NOMO-1 (cell line): ENCODE results near the gene CELSR1.
"Not testable (repeated sequence)": the region's sequence is repeated elsewhere in the genome, so short reads cannot be mapped to it uniquely, and the experiment has no call there.

Source experiments
- DNase-seq, 2 experiments: peaks; one replicate each; lab custom pipeline; 2025; ENCODE audit not compliant: unreplicated experiment in 2 of 2; lab: John Stamatoyannopoulos, UW

The CELSR1 gene

DNA sequence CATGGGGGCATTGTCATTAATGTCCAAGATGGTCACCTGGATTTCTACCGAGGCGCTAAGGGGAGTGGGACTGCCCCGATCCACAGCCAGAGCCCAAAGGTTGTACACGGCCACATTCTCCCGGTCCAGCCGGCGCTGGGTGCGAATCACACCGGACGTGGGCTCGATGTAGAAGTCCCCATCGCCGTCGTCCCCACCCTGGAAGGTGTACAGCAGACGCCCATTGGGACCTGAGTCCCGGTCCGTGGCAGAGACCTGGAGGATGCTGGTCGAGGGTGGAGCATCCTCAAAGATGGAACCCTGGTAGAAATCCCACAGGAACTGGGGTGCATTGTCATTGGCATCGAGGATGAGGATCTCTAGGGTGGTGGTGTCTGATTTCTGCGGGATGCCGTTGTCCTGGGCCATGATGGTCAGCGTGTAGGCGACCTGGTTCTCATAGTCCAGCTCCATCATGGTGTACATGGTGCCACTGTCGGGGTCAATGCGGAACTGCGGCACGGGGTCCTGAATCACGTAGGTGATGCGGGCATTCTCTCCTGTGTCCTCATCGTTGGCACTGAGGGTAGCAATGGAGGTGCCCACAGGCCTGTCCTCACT is 3.1 kb downstream of the CELSR1 start:
- DNase-seq: no peak

DNA sequence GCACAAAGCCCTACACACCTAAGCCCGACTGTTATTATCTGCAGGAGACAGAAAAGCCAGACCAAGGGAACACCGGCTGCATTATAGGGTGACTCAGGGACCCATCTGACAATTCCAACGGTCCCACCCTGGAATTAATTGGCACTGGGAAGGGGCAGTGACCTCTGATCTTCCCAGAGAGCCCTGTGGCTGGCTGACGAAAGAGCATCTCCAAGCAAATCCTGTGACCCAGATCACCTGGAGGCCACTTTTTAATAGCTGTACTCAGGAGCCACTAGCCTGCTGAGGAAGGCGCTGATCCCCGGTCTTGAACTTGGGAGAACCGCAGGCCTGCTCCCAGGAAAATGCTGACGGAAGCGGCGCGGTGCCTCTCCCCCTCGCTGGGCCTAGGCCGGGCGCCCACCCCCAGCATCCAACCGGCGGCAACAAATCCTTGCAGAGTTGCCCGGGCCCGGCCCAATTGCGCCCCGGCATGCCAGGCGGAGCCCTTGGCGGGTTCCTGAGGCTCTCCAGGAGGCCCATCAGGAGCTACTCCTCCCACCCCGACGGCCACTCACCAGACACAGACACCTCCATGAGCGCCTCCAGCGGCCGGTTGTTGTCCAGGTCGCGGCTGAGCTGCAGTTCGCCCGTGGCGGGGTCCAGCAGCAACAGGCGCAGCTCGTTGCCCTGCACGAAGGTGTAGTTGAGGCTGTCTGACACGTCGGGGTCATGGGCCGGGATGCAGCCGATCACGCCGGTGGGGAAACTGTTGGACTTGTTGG is 4.2 kb downstream of the CELSR1 start:
- no peak for DNase-seq

DNA sequence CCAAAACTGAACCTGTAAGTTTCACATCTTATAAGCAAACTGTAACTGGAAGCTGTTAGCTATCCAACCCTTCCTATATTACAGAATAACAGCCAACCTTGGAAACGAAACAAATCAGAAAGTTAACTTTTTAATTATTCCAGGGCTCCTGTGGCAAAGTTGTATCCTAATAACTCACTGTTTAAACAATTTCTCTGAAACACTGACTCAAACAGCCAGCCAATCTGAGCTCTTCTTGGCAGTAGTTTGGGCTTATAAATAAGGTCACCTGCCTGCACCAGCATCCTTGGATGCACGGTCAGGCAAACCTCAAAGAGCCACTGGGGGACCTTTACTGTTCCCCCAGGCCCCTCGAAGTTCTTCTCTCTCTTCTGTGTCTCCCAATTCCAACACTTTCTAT is 5.0 kb downstream of the CELSR1 start:
- DNase-seq: no peak

DNA sequence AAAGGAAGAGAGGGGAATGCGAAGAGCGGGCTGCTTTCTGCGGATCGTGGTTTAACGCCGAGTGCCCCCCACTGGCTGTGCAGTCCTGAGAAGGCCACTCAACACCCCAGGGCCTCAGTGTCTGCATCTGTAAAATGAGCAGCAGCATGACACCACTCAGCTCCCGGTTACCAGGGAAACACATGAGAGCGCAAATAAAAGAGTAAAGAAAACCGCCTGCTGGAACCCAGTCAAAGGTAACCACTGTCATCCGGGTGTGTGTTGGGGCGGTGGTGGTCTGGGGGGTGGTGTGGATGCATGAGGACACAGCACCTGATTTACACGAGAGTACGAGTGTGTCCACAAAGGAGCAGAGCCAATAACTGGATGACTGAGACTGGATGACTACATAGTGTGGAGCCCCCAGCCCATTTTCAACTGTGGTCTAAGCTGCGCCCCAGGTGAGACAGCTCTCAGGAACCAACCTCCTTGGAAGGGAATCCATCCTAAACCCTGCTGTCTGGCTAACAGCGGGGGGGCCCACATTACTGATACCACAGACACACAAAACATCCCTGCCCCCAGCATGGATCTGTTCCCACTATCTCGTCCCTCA is 5.7 kb downstream of the CELSR1 start:
- DNase-seq: no peak

DNA sequence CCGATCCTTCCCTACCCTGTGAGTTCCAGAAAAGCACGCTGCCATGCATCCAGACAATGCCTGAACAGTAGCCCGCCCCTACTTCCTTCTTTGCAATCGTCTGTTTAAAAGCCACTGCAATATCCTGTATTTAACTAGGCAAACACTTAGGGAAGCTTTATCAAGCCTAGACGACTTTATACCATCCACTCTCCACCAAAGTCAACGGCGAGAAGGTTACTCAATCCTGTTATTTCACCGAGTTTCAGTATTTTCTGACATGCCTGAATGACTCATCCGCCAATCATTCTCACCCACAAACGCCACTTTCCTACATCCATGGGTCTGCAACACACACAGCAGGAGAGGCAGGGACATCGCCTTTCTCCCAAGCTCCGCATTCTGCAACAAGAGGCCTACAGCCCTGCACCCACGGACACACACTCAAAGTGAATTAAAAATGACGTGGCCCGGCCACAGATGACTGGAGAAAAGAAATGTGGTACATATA is 9.3 kb downstream of the CELSR1 start:
- peak; percentile 92 to 99 for DNase-seq

DNA sequence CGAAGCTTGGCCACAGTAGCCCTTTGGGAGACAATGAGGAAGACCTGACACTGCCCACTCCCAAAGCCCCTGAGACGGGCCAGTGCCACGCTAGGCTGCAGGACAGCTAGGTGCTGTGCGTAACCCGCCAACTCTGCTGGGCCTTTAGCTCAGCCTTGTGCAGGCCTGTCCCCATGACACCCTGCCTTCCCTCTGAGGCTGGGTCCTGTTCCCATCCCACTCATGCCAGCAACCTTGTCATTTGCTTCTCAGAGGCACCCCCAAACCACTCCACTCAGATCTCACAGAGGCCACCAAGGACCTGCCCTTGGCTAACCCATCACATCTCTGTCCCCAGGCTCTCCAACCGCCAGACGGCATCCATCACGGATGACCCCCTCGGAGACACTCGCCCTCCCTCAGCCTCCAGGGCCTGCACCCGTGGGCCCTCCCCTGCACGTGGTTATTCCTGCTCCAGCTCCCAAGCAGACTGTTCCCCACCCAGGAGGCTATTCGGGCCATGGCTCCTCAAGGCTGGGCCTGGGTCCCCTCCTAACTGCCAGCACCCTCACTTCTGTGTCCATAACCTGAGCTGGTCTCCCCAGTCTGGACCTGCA is 11.1 kb downstream of the CELSR1 start:
- DNase-seq: no peak

DNA sequence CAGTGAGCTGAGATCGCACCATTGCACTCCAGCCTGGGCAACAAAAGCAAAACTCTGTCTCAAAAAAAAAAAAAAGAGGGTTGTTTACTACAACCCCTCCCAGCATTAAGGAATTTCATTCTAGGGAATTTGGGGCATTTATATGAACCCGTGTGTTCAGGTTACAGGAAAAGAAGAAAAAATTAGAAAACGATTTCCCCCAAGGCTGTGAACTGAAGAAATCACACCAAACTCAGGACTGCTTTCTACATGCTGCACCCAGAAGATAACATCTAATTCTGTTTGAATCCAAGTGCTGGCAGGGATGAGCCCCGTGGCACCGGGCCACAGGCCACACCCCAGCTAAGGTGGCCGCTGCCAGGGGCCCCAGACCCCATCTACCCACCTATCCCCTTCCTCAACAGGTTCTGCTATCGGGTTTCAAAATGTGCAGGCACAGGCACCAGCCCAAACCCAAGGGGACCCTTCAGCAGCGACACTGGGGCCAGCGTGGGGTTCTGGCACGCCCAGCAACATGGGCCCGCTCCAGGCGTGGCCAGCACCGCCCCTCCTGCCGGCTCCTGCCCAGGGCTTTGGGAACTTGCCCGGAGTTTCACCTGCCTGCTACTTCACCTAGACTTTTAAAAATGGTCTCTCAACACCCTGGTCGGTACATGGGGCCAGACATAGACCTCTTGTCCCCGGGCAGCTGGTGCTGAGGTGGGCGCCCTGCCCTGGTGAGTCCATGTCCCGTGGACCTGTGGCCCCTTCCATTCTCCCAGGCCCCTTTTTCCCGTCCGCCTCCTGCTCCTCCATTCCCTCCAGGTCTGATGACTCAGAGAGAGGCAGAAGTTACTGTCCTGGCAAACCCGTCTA is 11.8 kb downstream of the CELSR1 start:
- DNase-seq: no peak

DNA sequence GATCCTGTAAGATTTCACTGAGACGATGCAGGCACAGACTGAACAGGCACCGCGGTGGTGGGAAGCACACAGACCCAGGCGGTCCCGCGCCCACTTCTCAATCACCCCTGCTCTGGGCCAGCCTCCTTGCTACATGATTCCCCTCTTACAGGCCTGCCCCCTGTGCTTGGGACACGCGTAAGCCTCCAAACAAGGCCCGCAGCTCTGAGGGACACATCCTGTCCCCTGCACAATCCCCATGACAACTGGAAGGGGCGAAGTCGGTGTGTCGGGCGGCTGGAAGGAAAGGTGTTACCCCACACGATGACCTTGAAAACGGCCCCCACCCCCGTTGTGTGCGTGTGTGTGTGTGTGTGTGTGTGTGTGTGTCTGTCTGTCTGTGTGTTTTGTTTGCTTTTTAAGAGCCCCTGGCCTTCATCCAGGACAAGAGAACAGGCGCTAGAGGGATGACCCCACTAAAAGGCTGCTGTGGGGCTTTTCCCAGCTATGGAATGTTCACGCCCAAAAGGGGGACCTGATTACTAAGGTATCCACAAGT is 13.1 kb downstream of the CELSR1 start:
- no peak for DNase-seq

DNA sequence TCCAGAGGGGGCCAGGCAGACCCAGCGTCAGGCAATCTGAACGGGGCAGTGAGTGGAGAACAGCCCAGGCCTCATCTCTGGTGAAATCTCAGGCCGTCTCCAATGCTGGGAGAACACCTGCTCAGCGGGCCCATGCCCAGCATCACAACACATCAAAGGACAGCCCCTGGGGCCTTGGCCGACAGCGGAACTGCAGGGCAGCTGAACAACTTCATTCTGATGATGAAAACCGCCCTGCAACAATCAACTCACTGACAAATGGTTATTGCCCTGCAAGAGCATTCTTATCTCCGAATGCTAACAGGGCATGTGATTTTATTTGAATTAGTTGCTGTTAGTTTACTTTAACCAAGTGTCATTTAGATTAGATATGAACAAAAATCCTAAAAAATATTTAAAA is 14.6 kb downstream of the CELSR1 start:
- DNase-seq: no peak

DNA sequence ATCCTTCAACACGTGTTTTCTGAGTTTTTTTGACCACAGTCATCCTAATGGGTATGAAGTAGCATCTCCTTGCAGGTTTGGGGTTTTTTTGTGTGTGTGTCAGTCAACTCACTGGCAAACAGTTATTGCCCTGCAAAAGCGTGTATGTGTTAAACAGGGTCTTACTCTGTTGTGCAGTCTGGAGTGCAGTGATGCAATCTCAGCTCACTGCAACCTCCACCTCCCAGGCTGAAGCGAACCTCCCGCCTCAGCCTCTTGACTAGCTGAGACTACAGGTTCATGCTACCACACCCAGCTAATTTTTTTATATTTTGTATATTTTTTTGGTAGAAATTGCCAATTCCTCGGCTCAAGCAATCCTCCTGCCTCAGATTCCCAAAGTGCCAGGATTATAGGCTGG is 15.4 kb downstream of the CELSR1 start:
- DNase-seq: no peak

DNA sequence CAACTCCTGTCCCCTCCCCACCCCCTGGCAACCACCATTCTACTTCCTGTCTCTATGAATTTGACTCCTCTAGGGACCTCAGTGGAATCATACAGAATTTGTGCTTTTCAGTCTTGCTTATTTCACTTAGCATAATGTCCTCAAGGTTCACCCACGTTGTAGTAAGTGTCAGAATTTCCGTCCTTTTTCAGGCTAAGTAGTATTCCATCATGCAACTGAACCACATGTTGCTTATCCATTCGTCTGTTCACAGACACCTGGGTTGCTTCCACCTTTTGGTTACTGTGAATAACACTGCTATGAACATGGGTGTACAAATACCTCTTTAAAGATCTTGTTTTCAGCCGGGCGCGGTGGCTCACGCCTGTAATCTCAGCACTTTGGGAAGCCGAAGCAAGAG is 16.5 kb downstream of the CELSR1 start:
- DNase-seq: no peak

DNA sequence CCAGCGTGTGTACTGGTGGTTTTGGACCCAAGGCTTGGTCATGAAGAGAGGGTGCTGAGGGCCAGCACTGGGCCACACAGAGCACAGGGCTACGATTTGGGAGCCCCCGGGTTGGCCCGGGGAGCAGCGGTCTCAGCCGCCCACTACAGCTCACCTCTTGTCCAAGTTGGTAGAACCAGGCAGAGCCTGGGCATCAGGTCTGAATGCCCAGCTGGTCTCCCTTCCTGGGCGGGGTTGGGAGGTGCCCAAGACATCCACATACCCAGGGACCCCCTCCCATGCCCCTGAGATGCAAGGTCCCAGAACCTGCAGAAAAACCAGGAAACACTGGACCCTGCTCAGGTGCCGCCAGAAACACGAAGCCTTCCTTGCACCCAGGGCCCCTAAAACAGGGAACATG is 18.0 kb downstream of the CELSR1 start:
- DNase-seq: no peak

DNA sequence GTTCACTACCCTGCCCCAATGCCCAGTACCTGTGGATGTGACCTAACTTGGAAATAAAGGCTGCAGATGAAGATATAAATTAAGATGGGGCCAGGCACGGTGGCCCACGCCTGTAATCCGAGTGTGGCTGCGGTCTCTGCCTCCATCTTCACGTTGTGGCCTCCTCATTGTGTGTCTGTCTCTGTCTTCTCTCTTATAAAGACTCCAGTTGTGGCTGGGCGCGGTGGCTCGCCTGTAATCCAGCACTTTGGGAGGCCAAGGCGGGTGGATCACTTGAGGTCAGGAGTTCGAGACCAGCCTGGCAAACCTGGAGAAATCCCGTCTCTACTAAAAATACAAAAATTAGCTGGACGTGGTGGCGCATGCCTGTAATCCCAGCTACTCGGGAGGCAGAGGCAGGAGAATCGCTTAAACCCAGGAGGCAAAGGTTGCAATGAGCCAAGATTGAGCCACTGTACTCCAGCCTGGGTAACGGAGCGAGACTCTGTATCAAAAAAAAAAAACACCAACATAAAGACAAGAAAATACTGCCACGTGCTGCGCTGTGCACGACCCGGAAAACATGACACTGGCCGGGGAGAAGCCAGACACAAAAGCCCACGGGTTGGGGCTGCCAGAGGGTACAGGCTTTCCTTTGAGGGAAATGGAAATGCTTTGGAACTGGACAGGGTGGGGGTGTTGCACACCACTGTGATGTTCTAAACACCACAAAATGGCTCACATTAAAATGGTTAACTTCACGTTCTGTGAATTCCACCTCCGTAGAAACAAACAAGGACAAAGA is 18.7 kb downstream of the CELSR1 start:
- DNase-seq: no peak

DNA sequence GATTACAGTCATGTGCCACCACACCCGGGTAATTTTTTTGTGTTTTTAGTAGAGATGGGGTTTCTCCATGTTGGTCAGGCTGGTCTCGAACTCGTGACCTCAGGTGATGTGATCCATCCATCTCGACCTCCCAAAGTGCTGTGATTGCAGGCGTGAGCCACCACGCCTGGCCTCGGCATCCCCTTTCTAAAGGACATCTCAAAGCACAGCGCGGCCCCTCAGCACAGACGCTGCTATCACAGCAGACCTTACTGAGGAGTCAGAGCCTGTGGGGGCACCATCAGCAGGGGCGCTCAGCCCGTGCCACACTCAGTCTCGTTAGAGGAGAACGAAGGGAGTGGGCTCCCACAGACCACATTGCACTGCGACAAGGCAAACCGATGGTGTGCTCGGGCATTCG is 19.4 kb downstream of the CELSR1 start:
- no peak for DNase-seq

DNA sequence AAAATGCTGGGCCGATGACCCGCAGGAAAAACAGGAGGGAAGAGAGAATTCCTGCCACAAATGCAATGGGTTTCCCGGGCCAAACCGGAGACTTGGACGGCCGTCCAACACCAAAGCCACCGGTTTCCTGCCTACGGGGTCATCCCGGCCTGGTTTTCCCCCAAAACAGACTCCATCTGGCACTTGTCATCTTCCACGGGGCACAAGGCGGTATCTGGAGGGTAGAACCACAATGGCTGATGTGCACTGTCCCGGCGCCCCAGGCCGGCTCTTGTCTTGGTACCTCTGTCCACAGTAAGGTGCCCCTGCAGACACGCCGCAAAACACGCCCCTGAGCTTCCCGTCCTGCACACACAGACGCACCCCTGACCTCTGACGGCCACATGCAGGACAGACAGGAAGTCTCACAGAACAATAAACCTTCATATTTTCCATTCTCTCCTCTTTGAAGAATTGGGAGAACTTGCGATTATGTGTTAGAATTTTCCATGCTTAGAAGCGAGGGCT is 20.1 kb downstream of the CELSR1 start:
- DNase-seq: no peak

DNA sequence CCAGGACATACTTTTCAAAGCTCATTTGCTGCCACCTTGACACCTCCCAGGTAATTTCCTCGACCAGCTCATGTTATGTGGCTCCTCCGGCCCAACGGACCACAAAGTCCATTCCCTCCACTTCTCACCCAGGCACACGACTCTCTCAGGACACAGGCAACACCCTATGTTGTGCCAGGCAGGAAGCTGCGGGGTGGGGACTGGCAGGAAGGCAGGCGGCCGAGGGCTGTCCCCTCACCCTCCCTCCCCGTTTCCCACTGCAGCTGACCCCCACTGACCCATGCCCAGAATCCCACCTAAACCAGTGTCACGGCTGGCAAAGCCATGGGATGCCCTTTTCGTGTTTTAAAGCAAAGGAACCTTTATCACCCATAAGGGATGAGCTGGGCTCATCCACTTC is 20.8 kb downstream of the CELSR1 start:
- no peak for DNase-seq

DNA sequence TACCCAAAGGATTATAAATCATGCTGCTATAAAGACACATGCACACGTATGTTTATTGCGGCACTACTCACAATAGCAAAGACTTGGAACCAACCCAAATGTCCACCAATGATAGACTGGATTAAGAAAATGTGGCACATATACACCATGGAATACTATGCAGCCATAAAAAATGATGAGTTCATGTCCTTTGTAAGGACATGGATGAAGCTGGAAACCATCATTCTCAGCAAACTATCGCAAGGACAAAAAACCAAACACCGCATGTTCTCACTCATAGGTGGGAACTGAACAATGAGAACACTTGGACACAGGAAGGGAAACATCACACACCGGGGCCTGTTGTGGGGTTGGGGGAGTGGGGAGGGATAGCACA is 21.3 kb downstream of the CELSR1 start:
- DNase-seq: not testable (repeated sequence)

DNA sequence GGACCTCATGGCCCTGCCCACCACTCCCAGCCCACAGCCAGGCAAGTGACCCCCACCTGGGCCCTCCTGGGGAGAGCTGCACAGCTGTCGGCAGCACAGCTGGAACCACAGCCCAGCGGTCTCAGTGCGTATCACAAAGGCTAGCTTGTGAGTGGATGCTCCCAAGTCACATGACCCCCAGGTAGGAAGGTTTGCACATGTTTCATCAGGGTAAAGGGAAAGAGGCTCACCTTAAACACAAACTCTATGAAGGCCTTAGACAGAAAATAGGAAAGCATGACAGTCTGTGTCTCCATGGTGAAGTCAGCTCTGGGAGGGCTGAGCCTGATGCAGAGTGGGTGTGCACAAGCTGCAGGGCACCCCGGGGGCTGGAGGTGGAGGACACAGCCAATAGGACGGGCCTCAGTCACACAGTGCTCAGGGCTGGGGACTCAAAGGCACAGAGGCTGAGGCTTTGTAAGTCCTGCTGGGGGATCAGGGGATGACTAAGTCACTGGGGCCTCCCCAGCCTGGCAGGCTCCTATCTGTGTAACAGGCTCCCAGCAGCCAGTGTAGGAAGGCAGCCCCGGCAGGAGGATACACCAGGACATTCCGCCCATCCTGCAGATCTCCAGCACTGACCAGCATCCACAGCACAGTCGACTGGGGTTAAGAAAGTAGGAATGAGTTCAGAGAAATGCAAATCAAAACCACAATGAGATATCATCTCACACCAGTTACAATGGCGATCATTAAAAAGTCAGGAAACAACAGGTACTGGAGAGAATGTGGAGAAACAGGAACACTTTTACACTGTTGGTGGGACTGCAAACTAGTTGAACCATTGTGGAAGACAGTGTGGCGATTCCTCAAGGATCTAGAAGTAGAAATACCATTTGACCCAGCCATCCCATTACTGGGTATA is 22.0 kb downstream of the CELSR1 start:
- DNase-seq: no peak
